GM21723 (cell line): ENCODE data around the gene METRN.
"Not testable (repeated sequence)": the region's sequence is repeated elsewhere in the genome, so short reads cannot be mapped to it uniquely, and the experiment has no call there.

Experiments
- ATAC-seq: cut with Tn5 transposase; IDR thresholded peaks from one replicate; pipeline ENCODE4 v1.9.1; 2021; ENCODE audit warnings: mild to moderate bottlenecking, moderate library complexity; ENCODE audit not compliant: unreplicated experiment

Gene METRN

DNA sequence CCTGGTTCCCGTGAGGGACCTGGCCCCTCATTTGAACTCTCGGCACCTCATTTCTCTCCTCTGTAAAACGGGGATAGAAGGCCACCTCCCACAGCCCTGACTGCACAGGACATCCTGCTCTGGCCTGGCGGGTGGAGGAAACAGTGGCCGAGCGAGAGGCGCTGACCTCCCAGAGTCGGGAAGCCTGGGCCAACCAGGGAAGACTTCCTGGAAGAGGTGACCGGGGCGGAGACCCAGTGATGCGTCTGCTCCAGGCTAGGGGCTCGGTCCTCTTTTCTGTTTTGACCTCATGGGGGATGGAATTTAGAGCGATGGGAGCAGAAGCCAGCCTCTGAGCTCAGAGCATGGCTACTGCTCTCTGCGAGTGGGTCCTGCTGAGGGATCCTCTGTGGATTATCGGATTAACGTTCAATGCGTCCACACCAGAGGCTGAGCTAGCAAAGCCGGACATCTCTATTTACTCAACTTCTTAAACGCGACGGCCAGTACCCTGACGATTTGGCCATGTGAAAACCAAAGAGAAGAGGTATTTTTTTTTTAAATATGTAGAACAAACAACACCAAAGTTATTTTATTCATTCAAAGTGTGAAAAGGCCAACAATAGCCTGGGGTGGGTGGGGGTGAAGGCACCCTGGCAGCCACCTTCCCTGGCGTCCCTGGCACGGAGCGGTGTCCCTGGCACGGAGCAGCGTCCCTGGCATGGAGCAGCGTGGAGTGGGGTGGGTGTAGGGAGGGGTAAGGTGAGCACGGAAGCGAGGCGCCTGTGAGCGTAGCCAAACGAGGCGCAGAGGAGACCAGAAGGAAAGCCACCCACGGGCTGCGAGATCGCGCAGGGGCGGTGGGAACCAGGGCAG is 36.5 kb downstream of the METRN start:
- no peak for ATAC-seq

DNA sequence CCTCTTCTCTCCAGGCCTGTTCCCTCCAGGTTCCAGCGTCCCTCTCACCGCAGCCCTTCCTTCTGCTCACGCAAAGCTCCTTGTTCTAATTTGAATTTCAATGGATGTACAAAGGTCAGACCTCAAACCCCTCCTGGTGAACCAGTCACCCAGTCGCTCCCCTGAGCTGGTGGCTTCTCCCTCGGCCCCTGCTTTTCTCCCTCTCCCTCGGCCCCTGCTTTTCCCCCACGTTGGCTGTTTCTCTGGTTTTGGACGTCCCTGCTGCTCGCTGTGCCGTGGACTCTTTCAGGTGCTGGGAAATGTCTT is 37.0 kb downstream of the METRN start:
- no peak for ATAC-seq

DNA sequence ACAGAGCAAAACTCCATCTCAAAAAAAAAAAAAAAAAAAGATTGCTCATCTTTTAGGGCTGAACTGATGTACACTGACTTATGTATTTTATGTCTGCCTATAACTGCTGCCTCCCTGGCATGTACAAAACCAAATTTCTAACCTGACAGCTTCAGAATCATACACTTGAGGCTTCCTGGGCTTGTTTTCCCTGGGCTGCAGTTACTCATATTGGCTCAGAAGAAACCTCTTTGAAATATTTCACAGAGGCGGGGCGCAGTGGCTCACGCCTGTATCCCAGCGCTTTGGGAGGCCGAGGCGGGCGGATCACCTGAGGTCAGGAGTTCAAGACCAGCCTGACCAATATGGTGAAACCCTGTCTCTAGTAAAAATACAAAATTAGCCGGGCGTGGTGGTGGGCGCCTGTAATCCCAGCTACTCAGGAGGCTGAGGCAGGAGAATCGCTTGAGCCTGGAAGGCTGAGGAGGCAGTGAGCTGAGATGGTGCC is 39.2 kb downstream of the METRN start:
- not testable (repeated sequence) for ATAC-seq

DNA sequence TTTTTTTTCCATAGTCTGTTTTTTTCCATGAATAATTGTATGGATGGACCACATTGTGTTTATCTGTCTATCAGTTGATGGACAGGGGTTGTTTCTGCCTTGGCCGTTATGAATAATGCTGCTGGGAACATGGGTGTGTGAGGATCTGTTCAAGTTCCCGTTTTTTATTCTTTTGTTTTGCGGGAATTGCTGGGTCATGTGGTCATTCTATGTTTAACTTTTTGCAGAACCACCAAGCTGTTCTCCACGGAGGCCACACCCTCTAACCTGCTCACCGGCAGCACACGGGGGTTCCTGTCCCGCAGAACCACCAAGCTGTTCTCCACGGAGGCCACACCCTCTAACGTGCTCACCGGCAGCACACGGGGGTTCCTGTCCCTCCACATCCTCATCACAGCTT is 39.7 kb downstream of the METRN start:
- no peak for ATAC-seq

DNA sequence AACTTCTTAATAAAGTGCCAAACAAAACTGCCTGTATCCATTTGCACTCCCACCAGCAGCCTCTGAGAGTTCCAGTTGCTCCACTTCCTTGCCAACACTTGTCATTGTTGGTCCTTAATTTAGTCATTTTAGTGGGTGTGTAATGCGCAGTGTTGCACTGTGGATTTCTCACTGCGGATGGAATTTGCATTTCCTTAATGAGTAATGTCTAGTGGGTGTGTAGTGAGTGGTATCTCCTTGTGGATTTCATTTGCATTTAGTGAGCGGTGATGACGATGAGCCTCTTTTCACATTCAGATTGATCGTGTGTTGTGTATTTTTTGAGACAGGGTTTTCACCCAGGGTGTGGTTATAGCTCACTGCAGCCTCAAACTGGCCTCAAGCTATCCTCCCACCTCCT is 41.5 kb downstream of the METRN start:
- no peak for ATAC-seq

DNA sequence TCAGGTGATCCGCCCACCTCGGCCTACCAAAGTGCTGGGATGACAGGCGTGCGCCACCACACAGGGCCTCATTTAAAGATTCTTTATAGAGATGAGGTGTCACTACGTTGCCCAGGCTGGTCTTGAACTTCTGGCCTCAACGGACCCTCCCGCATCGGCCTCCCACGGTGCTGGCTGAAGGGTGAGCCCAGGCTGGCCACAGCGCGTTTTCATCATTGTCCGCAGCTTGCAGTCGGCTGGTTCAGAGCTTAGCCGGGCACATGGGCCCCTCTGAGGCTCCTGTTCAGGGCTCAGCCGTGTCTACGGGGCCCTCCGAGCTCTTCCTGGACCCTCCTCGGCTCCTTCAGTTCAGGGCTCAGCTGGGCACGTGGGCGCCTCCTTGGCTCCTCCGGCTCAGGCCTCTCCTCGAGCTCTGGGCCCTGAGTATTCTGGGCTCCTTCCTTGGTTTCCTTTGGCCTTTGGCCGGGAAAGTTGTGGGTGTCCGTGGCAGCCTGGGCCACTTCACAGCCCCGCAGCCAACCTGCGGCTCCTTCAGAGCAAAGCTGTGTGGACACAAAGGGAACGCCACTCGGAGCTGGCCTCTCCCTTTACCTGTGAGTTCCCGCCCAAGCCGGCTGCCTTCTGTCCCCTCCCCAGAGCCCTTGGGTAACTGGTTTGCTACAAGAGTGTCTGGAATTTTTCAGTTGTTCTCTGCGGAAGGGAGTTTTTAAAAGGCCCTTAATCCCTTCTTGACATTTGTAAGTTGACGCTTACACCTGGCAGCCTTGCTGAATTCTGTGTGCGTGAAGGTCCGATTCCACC is 44.4 kb downstream of the METRN start:
- ATAC-seq, result no peak

DNA sequence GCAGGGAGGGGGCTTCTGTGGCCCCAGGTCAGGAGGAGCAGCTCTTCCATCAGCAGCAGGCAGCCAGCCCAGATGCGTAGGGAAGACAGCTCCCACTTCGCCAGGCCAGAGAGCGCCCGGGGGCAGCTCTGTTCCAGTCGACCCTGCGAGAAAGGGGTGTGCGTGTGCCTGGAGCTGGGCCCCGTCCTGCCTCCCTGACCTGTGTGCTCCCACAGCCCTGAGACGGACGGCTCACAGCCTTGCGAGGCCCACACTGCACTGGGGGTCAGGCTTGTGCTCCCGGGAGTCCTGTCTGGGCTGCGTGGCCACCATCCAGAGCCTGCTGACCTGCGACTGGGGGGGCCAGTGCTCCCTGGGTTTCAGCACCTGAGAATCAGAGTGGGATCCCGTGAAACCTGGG is 45.1 kb downstream of the METRN start:
- no peak for ATAC-seq

DNA sequence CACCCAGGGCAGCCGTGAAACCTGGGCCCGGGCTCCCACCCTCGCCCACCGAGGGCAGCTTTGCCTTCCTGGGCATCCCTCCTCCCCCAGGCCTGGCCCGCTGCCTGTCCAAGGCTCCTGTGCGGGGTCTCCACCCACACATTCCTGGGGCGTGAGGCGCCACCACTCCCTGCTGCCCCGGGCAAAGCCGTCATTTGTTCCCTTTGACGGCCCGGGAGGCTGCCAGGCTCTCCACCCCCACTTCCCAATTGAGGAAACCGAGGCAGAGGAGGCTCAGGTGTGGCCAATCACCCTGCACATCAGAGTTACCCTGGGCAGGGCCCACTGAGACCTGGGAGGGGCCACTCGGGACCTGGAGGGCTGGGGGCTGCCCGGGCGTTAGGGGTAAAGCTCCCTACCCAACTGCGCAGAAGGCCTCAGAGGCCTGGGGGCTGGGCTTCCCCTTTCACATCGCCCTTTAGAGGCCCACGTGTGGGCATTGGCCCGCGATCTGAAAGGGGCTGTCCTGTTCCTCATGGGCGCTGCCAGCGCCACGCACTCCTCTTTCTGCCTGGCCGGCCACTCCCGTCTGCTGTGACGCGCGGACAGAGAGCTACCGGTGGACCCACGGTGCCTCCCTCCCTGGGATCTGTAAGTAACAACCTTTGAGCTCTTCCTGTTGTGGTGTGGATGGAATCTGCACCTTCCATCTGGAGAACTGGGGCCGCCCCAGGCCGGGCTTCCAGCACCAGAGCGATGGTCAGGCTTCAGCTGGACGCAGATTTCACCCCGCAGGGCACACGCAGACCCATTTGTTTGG is 45.8 kb downstream of the METRN start, which contains the start of gene MSLN:
Gene MSLN, plus strand, starts transcription at position 190 of the 799 bp plus-strand sequence. CDS start 1,947 bp downstream, outside the sequence.
- no peak for ATAC-seq

DNA sequence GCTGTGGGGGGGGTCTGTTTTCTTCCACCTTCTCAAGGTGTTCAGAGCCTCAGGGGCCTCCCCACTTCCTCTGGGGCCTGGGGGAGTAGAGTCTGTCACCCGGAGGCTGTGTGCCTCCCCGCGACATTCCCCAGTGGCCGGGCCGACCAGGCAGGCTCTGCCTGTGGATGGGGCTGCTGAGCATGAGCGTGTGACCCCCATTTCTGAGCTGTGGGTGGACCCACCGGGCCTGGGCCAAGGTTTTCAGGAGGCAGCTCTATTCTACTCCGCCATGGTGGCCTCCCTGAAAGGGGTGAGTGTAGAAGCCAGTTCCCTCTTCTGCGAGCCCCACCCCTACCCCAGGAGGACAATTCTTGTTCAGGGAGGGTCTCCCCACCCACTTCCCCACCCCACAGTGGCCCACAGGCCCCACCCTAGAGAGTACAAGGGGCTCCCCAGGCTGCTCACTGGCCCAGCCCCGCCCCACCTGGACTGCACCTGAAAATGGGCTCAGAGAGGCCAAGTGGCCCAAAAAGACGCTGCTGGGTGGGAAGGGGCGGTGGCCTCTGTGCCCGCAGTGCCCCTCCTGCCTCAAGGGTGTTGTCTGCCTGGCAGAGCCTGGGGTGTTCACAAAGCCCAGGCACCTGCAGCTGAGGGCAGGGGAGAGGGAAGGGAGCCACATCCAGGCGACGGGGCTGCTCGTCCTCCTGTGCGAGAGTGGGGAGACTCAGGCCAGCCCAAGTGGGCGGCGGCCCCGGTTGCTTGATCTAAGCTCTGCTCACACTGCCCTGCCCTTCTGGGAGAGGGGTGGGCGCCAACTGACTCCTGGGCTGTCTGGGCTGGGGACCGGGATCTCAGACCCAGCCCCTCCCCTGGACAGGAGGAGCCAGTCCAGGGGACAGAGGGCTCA is 47.0 kb downstream of the METRN start:
- no peak for ATAC-seq

DNA sequence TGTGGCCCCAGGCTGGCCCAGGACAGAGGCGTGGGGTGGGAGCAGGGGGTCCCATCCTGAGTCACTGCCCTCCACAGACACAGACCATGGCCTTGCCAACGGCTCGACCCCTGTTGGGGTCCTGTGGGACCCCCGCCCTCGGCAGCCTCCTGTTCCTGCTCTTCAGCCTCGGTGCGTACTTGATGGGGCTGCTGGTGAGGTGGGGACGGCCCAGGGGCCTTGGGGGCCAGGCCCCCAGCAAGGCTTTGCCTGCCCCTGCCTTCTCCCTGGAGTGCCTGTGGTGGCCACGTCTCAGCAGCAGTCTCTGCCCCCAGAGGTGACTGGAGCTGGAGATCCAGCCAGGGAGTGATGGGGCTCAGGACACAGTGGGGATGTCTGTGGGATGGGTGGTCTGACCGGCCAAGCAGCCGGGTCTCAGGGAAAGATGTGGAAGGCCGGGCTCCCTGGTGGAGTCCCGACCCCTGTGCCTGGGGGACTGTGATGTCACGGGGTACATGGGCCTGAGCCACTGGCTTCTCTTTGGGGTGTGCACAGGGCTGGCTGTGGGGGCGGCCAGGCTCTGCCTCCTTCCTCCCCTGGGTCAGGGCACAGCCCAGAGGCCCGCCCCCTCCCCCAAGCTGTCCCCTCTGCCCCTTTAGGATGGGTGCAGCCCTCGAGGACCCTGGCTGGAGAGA is 47.8 kb downstream of the METRN start:
- ATAC-seq, result no peak

DNA sequence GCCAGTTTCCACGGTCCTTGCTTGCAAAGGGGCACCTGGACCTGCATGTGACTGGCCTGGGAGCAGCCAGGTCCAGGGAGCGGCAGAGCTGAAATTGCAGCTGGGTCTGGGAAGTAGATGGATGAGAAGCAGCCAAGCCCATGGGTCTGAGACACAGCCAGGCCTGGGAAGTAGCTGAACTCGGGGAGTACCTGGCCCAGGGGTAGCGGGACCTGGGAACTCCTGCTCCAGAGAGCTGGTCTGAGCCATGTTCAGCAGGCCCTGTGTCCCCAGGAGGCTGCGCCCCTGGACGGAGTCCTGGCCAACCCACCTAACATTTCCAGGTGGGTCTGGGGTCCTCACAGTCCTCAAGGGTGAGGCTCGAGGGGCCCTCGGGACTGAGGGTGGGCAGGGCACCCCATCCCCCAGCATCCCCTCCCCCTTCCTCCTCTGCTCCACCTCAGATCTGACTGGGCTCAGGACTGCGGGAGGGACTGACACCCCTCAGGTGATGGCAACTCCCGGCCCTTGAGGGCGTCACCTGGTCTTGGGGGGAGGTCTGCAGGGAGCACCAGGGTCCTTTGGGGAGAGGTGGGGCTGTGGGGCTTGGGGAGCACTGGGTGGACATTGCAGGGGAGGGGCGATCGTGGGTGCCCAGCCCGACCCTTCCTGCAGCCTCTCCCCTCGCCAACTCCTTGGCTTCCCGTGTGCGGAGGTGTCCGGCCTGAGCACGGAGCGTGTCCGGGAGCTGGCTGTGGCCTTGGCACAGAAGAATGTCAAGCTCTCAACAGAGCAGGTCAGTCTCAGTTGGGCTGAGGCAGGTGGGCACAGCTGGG is 48.7 kb downstream of the METRN start:
- ATAC-seq, result no peak

DNA sequence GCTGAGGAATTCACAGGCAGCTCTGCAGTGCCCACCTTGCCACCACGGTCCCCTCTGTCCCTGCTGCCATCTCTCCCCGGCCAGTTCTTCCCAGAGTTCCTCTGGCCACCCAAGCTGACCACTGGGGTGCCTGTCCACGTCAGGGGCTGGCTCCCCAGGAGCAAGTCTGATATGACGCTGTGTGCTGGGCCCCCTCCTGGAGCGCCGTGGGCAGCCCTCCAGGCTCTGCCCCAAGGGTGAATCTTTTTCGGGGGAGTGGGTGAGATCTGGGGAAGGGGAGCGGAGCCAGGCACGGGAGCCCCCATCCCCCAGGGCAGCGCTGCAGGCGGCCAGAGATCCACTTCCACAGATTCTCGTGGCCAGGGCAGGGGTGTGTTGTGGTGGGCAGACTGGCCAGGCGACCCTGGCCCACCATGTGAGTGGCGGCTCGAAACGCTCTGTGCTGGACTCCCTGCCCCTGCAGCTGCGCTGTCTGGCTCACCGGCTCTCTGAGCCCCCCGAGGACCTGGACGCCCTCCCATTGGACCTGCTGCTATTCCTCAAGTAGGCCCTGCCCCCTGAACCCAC is 49.3 kb downstream of the METRN start:
- no peak for ATAC-seq

DNA sequence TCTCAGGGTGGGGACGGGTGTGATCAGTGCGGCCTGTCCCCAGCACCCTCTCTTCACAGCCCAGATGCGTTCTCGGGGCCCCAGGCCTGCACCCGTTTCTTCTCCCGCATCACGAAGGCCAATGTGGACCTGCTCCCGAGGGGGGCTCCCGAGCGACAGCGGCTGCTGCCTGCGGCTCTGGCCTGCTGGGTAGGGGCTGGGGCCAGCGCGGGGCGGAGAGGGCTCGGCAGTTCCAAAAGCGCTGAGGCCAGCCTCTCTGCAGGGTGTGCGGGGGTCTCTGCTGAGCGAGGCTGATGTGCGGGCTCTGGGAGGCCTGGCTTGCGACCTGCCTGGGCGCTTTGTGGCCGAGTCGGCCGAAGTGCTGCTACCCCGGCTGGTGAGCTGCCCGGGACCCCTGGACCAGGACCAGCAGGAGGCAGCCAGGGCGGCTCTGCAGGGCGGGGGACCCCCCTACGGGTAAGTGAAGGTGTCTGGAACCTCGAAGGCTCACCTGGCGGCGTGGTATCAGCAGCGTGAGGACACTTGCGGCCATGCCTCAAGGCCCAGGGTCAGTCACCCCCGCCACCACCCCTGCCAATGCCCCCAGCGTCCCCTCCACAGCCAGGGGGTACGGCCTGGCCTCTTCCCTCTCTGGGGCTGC is 50.0 kb downstream of the METRN start:
- ATAC-seq, result no peak

DNA sequence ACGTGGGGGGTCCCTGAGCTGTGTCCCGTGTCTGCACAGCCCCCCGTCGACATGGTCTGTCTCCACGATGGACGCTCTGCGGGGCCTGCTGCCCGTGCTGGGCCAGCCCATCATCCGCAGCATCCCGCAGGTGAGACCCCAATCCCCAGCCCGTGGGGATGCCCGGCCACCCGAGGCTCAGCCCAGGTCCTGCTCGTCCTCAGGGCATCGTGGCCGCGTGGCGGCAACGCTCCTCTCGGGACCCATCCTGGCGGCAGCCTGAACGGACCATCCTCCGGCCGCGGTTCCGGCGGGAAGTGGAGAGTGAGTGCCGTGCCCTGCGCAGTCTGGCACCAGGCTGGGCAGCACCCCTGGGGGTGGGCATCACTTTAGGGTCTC is 50.6 kb downstream of the METRN start:
- ATAC-seq, result no peak

DNA sequence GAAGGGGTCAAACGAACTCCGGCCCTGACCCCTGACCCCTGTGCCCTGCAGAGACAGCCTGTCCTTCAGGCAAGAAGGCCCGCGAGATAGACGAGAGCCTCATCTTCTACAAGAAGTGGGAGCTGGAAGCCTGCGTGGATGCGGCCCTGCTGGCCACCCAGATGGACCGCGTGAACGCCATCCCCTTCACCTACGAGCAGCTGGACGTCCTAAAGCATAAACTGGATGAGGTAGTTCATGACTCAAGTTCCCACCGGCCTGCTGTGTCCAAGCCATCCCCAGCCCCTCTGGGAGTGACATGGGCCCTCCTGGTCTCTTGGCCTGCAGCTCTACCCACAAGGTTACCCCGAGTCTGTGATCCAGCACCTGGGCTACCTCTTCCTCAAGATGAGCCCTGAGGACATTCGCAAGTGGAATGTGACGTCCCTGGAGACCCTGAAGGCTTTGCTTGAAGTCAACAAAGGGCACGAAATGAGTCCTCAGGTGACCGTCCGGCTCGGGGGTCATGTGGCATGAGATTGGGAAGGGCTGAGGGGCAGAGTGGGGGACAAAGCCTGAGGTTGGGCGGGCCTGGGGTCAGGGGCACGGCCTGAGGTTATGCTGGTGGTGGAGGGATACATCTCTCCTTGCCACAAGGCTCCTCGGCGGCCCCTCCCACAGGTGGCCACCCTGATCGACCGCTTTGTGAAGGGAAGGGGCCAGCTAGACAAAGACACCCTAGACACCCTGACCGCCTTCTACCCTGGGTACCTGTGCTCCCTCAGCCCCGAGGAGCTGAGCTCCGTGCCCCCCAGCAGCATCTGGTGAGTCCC is 51.3 kb downstream of the METRN start:
- no peak for ATAC-seq

DNA sequence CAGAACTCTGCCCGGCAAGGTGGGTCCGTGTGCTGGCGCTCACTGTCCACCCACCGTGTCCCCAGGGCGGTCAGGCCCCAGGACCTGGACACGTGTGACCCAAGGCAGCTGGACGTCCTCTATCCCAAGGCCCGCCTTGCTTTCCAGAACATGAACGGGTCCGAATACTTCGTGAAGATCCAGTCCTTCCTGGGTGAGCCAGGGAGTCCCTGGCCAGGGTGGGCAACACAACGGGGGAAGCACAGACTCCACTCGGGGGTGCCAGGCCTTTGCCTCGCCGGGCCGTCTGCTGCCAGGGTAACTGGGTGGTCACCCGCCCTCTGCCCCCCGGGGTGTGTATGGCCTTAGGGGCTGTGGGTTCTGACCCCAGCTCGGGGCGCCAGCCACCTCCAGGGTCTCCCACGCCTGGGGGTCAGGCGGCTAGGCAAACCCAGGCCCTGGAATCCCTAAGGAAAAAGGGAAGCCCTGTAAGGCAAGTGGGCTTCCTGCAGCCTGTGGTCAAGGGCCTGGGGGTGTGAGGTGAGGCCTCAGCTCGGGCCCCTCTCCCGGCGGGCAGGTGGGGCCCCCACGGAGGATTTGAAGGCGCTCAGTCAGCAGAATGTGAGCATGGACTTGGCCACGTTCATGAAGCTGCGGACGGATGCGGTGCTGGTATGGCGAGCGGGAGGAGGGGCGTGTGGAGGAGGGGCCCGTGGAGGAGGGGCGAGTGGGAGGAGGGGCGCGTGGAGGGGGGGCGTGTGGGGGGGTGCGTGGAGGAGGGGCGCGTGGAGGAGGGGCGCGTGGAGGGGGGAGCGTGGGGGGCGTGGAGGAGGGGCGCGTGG is 52.1 kb downstream of the METRN start:
- ATAC-seq, result no peak
